Measurements from ENCODE around the gene UBE2L3.

DNA sequence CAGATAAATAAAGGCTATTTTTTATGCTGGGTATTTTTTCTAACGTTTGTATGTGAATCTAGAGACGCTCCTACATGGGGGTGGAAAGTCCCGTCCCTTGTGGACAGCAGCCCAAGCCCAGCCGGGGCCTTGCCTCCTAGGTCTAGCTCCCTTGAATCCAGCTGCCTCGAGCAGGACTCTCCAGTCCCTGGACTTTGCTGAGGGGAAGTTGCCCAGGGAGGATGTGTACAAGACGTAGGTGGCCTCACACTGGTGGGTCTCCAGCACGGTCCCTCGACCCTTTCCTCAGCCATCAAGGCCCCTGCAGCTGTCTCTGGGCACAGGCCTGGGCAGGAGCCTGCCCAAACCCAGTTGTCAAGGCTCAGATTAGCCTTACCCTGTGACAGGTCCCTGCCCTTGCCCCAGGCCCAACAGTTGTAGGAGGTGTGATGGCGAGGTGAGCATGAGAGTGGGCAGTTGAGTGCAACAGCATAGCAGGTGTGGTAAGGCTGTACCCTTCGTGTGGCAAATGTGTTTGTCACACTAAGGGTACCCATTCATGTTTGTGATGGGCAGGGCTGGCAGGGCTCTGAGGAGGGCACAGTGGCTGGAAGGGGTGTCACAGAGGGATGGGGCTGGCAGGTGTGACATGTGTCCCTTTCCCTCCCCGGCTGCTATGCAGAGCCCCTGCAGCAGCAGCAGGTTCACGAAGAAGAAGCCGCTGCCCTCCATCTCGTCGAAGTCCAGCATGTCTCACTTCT, 68.4 kb downstream of the UBE2L3 start:
- TF ChIP-seq, protein P1, sequence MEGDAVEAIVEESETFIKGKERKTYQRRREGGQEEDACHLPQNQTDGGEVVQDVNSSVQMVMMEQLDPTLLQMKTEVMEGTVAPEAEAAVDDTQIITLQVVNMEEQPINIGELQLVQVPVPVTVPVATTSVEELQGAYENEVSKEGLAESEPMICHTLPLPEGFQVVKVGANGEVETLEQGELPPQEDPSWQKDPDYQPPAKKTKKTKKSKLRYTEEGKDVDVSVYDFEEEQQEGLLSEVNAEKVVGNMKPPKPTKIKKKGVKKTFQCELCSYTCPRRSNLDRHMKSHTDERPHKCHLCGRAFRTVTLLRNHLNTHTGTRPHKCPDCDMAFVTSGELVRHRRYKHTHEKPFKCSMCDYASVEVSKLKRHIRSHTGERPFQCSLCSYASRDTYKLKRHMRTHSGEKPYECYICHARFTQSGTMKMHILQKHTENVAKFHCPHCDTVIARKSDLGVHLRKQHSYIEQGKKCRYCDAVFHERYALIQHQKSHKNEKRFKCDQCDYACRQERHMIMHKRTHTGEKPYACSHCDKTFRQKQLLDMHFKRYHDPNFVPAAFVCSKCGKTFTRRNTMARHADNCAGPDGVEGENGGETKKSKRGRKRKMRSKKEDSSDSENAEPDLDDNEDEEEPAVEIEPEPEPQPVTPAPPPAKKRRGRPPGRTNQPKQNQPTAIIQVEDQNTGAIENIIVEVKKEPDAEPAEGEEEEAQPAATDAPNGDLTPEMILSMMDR (IDR thresholded peaks at IDR 0.05; ENCODE audit: low read length), result no peak
- TF ChIP-seq EZH2 (optimal IDR thresholded peaks at IDR 0.05; ENCODE audit: low read depth, low read length), result no peak

Measured in MM.1S (cell line).